22Rv1 (cell line): Measurements from ENCODE around the gene SPC25.

ENCODE experiments used
- CTCF ChIP-seq: fragments of 450-650 bp; IDR thresholded peaks from 2 replicates; pipeline ENCODE4 v1.5.1; 2017; ENCODE audit warnings: mild to moderate bottlenecking
- ZFX ChIP-seq: fragments of 450-650 bp; IDR thresholded peaks from 2 replicates; pipeline ENCODE4 v1.6.1; 2017; ENCODE audit warnings: antibody characterized with exemption, borderline replicate concordance

DNA sequence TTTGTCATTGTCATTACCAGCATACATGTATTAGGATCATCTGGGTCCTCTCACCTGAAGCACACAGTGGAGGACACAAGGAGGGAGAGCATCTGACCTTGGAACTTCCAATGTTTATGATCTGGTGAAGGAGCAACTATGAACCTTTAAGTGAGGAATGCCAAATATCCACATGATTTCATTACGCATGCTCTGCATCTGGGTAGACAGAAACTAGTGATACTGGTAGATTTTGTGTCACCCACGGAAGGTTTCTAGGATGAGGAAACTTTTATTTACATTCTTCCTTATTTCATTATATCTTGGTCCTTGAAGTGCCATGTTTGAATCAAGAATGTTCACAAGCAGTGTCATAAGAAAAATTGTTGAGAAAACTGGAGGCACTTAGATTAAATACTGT, 32.1 kb downstream of the SPC25 start:
- TF ChIP-seq CTCF (no peak), ZFX (no peak)
